Loucy (cell line): ENCODE data around the gene MAPK8IP2.
"Not testable (repeated sequence)": the region's sequence is repeated elsewhere in the genome, so short reads cannot be mapped to it uniquely, and the experiment has no call there.

Experiments used
- H2AFZ ChIP-seq: fragments of 200-600 bp; sonication (generic); 2 replicates; pipeline ENCODE4 v1.6.0; 2016; ENCODE audit warnings: antibody characterized with exemption, mild to moderate bottlenecking, low read length, moderate library complexity
- H3F3A ChIP-seq: fragments of 200-600 bp; 2 replicates; pipeline ENCODE4 v1.6.0; 2016; ENCODE audit warnings: antibody characterized with exemption, low read depth, mild to moderate bottlenecking
- H3K27me3 ChIP-seq: fragments of 200-600 bp; sonication (generic); 2 replicates; pipeline ENCODE4 v1.6.1; 2014; ENCODE audit warnings: low read length, mild to moderate bottlenecking; ENCODE audit not compliant: insufficient read depth, poor library complexity, severe bottlenecking
- H3K36me3 ChIP-seq: fragments of 200-600 bp; sonication (generic); 2 replicates; pipeline ENCODE4 v1.6.1; 2016; ENCODE audit warnings: low read length; ENCODE audit not compliant: insufficient read depth
- H3K4me1 ChIP-seq: fragments of 200-600 bp; sonication (generic); 2 replicates; pipeline ENCODE4 v1.5.1; 2014; ENCODE audit warnings: low read length, mild to moderate bottlenecking; ENCODE audit not compliant: insufficient read depth, poor library complexity, severe bottlenecking
- H3K4me2 ChIP-seq: fragments of 200-600 bp; sonication (generic); 2 replicates; pipeline ENCODE4 v1.6.0; 2014; ENCODE audit warnings: antibody characterized with exemption, low read length, low read depth, mild to moderate bottlenecking; ENCODE audit not compliant: poor library complexity, severe bottlenecking
- H3K4me3 ChIP-seq: fragments of 200-600 bp; sonication (generic); 2 replicates; pipeline ENCODE4 v1.5.1; 2014; ENCODE audit warnings: low read length, mild to moderate bottlenecking, mixed read lengths; ENCODE audit not compliant: poor library complexity, severe bottlenecking
- H3K79me2 ChIP-seq: fragments of 200-600 bp; sonication (generic); 2 replicates; pipeline ENCODE4 v1.6.1; 2014; ENCODE audit warnings: low read length; ENCODE audit not compliant: insufficient read depth
- H3K9ac ChIP-seq: fragments of 200-600 bp; sonication (generic); 2 replicates; pipeline ENCODE4 v1.6.0; 2014; ENCODE audit warnings: mild to moderate bottlenecking, low read depth, low read length, moderate library complexity; ENCODE audit not compliant: poor library complexity, severe bottlenecking
- H3K9me2 ChIP-seq: fragments of 200-600 bp; sonication (generic); replicated peaks from 2 replicates; pipeline ENCODE4 v1.6.1; 2016; ENCODE audit warnings: low read depth, low read length, mixed read lengths
- H3K9me3 ChIP-seq: fragments of 200-600 bp; sonication (generic); 2 replicates; pipeline ENCODE4 v1.6.1; 2014; ENCODE audit warnings: mild to moderate bottlenecking, antibody characterized with exemption, low read length, low read depth; ENCODE audit not compliant: insufficient read depth
- H4K20me1 ChIP-seq: fragments of 200-600 bp; sonication (generic); 2 replicates; pipeline ENCODE4 v1.6.0; 2014; ENCODE audit warnings: antibody characterized with exemption, low read length, mild to moderate bottlenecking; ENCODE audit not compliant: insufficient read depth, poor library complexity, severe bottlenecking
- EZH2phosphoT487 ChIP-seq: fragments of 200-600 bp; IDR thresholded peaks from 2 replicates; pipeline ENCODE4 v1.6.1; 2018; ENCODE audit warnings: antibody characterized with exemption, mild to moderate bottlenecking, moderate library complexity, borderline replicate concordance
- TF ChIP-seq, protein P1 (sequence below): fragments of 200-600 bp; sonication (generic); conservative IDR thresholded peaks from 2 replicates; pipeline ENCODE4 v1.5.1; 2014; ENCODE audit warnings: mild to moderate bottlenecking, antibody characterized with exemption, low read length

Gene MAPK8IP2

DNA sequence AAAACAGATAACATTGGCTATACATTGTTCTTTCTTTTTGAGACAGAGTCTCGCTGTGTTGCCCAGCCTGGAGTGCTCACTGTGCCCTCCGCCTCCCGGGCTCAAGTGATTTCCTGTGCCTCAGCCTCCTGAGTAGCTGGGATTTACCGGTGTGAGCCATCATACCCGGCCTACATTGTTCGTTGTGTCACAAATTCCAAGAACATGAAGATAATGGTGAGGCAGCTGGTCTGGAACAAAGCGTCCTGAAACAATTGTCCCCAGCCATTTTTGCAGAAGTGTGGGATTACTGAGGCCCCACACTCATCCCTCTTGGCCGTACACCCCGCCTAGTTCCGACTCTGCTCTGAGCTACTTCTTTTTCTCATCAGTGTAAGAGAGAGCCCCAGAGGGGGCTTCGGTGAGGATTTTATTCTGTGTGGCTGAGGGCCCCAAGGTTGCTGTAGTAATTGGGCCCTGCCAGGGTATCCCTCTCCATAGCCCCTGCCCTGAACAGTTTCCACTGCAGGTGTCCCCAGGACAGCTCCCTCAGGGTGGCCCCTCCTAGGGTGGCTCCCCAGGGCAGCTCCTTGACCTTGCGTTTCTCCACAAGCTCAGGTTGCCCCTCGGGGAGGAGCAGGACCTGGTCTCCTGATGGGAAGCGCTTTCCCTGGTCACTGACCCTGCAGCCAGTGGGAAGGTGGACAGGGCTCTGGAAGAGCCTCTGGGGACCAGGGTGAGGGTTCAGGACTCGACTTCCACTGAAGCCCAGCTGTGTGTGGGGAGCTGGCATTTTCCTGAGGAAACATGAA, 40.5 kb downstream of the MAPK8IP2 start:
- Histone ChIP-seq H3K27me3 (no peaks in the 10 kb centered on the region), H3F3A (no peaks in the 10 kb centered on the region), H3K9me3 (no peaks in the 10 kb centered on the region), H3K4me3 (no peak overlapping the region), H2AFZ (no peak overlapping the region), H3K9ac (no peak overlapping the region), H3K36me3 (no peaks in the 10 kb centered on the region), H3K4me2 (no peak overlapping the region), H3K79me2 (no peaks in the 10 kb centered on the region), H3K9me2 (no peaks in the 10 kb centered on the region), H3K4me1 (no peaks in the 10 kb centered on the region), H4K20me1 (no peaks in the 10 kb centered on the region)
- TF ChIP-seq EZH2phosphoT487: no peak
- TF ChIP-seq, protein P1, sequence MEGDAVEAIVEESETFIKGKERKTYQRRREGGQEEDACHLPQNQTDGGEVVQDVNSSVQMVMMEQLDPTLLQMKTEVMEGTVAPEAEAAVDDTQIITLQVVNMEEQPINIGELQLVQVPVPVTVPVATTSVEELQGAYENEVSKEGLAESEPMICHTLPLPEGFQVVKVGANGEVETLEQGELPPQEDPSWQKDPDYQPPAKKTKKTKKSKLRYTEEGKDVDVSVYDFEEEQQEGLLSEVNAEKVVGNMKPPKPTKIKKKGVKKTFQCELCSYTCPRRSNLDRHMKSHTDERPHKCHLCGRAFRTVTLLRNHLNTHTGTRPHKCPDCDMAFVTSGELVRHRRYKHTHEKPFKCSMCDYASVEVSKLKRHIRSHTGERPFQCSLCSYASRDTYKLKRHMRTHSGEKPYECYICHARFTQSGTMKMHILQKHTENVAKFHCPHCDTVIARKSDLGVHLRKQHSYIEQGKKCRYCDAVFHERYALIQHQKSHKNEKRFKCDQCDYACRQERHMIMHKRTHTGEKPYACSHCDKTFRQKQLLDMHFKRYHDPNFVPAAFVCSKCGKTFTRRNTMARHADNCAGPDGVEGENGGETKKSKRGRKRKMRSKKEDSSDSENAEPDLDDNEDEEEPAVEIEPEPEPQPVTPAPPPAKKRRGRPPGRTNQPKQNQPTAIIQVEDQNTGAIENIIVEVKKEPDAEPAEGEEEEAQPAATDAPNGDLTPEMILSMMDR: no peak

DNA sequence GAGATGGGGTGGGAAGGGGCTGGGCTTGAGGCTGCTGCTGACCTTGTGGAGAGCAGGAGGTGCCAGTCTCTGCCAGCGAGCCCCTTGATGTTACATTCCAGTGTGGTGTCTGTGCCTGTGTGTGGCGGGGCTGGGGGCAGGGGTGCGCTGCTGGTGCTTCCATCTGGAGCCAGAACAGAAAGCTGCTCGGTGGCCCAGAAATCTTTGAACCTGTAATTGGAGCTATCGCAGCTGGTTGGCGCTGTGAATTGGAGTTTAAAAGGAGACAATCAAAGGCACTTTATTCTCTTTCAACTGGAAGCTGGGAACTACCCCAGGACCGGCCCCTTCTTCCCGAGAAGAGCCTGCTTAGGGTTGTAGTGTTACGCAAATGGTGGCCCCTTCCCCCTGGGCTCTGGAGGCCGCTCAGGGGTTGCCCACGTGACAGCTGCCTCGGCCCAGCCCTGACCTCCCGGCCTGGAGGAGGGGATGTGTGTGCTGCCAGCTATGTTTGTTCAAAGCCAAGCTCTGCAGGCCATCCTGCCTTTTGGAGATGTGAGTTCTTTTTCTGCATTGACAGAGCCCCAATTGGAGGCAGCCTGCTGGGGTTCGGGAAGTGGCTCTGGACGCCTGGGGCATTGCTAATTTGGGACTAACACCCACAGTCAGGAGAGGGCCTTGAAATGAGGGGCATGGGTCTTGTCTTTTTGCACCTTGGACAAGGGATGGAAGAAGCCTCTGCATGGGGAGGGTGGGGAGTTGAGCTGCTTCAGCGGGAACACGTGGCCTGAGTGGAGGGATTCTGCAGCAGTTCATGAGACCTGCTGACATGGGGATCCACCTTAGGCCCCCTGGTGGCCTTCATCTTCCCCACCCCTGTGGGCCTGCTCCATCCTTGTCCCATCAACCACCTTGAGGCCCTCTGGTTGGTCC, 41.4 kb downstream of the MAPK8IP2 start:
- Histone ChIP-seq H3K9me2 (no peaks in the 10 kb centered on the region), H3K79me2 (no peaks in the 10 kb centered on the region), H3K4me1 (no peaks in the 10 kb centered on the region), H3K36me3 (no peaks in the 10 kb centered on the region), H3K9ac (no peak overlapping the region), H3K9me3 (no peaks in the 10 kb centered on the region), H4K20me1 (no peaks in the 10 kb centered on the region), H3F3A (no peaks in the 10 kb centered on the region), H3K27me3 (no peaks in the 10 kb centered on the region), H3K4me2 (no peak overlapping the region), H3K4me3 (no peak overlapping the region), H2AFZ (no peak overlapping the region)
- TF ChIP-seq, protein P1: peak; percentile 40; the same call in 1 of the 2 replicates
- TF ChIP-seq EZH2phosphoT487: no peak

DNA sequence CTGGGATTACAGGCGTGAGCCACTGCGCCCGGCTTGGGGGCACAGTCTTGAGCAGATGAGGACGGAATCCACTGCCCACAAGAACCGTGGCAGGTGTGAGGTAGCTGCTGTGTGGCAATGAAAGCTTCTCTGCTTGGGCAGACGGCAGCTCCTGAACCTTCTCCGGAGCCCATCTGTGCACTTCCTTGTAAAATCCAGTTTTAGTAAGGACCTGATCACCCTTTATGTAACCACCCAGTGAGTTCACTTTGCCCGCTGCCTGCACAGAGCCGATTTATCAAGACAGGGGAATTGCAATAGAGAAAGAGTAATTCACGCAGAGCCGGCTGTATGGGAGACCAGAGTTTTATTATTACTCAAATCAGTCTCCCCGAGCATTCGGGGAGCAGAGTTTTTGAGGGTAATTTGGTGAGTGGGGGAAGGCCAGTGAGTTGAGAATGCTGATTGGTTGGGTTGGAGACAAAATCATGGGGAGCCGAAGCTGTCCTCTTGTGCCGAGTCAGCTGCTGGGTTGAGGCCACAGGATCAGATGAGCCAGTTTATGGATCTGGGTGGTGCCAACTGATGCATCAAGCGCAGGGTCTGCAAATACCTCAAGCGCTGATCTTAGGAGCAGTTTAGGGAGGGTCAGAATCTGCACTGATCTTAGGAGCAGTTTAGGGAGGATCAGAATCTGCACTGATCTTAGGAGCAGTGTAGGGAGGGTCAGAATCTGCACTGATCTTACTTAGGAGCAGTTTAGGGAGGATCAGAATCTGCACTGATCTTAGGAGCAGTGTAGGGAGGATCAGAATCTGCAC, 42.6 kb downstream of the MAPK8IP2 start:
- H3K4me1 ChIP-seq, H3K9ac ChIP-seq, H2AFZ ChIP-seq, H3F3A ChIP-seq, H3K4me3 ChIP-seq, H3K9me2 ChIP-seq, H3K79me2 ChIP-seq, H4K20me1 ChIP-seq, H3K27me3 ChIP-seq, H3K36me3 ChIP-seq, H3K4me2 ChIP-seq, H3K9me3 ChIP-seq: not testable (repeated sequence)

DNA sequence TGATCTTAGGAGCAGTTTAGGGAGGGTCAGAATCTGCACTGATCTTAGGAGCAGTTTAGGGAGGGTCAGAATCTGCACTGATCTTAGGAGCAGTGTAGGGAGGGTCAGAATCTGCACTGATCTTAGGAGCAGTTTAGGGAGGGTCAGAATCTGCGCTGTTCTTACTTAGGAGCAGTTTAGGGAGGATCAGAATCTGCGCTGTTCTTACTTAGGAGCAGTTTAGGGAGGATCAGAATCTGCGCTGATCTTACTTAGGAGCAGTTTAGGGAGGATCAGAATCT, 43.2 kb downstream of the MAPK8IP2 start:
- H3K4me3 ChIP-seq, H3K9me3 ChIP-seq, H3K27me3 ChIP-seq, H3K4me2 ChIP-seq, H3K36me3 ChIP-seq, H3K9me2 ChIP-seq, H3K9ac ChIP-seq, H3K4me1 ChIP-seq, H4K20me1 ChIP-seq, H3F3A ChIP-seq, H2AFZ ChIP-seq, H3K79me2 ChIP-seq: not testable (repeated sequence)
